ENCODE measurements around the gene SMIM41.

The SMIM41 gene

DNA sequence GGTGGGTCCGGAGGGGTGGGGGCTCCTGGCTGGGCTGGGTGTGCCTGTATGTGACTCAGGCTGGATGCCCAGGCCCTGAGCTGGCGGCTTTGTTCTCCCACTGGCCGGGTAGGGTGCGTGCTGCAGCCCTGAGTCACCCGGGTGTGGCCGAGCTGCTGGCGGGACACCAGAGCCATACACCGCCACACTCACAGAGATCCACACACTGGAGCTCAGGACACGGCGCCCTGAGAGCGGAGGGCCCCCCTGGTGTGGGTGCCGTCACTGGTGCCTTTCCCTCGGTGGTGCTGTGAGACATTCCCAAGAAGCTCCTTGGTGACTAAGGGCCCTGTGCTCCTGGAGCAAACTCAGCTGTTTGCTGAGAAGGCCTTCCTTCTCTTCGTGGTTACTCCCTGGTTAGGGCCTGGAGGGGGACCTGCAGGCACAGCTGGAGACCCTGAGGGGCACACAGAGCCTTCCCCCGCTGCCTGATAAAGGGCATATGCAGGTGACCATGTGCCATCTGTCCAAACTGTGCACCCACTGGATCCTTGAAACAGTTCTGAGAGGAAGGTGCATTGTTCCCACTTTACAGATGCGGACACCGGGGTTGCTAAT lies 68.0 kb downstream of the SMIM41 start:
- peak; percentile 82 for DNase-seq (ENCODE audit: low spot score)

DNA sequence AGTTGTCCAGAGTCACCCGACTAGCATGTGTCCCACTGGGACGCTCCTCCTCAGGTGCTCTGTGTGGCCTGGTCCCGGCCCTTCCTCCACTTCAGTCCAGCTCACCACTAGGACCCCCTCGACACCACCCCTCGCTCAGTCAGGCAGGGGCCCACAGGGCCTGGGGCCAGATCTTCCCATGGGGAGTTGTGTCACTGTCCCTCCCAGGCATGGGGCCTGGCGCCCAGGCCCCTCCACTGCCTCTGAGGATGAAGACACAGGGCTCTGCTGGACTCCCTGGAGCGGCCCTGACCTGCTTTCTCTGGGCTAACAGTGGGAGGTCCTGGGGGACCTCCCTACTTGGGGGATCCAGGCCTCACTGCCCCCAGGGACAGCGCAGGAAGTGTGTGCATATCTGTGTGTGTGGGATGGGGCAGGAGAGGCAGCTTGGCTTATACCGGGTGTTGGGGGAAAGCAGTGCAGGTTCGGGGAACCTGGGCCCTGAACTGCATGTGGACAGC lies 68.5 kb downstream of the SMIM41 start:
- no peak for DNase-seq (ENCODE audit: low spot score)

DNA sequence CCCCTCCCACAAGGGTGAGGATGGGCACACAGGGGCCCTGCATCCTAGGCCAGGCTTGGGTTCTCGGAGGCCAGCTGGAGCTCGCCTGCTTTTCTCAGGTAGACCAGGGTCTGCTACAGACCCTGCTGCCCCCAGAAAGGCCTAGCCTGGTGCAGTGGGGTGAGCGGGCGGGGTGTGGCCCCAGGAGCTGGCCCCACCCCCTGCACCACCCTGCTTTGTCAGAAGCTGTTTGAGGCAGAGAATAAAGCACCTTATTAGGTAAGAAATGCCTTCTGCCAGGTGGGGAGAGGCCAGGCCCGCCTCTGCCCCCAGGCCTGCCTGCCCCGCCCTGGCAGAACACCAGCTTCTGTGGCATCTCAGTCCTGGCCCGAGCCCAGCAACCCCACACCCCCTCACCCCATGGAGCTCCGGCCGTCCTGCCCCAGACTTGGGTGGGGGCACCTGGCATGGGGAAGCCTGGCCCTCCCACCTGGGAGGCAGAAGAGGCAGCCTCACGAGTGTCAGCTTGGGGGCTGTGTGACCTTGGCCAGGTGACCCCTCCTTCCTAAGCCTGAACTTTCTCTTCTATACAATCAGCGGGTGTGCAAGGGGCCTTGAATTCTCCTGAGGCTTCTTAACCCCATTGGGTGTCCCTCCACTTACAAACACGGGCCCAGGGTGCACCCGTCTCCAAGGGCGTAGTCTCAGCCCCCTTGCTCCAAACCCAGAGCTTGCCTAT lies 69.1 kb downstream of the SMIM41 start:
- DNase-seq (ENCODE audit: low spot score), result peak; percentile 39

DNA sequence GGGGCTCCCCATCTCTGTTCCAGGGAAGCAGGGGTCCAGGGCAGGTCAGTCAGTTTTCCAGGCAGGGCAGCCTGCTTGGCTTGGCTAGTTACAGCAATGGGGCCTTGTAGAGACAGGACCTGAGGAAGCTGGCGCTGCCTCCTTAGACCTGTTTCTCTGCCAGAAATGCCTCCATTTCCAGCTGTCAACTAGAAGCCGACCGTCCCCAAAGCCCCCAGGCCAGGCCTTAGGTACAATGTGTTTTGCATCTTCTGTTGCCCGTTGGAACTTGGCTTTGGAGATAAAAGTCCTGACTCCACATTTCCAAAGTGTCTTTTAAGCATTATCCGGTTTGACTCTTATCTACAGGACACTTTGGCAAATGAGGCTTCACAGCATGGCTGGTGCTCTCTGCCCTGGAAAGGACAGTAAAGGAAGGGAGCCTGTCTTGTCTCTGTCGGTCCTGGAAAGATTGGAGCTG lies 69.7 kb downstream of the SMIM41 start:
- no peak for DNase-seq (ENCODE audit: low spot score)

DNA sequence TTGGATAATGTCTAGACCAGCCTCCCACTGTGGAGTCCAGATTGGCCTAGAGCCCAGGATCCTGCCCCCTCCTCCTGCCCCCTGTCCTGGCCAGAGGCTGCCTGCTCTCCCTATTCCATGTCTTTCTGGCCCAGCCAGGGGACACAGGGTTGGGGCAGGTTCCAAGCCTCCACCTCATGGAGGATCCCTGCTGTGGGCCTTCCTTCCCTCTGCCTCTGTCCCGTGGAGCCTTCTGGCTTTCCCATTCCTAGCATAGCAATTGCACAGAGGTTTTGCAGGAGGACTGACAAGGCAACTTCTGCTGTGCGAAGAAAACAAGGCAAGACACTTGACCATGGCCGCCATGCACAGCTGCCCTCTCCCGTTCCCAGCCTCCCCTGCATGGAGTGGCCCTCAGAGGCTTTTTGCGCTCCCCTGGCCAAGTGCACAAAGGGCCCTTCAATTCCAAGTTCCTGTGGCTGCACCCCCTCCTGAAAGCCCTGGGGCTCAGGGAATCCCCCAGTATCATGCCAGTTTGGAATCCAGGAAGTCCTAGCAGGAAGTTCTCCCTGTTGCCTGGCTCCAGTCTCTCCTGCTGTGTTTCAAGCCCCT lies 70.2 kb downstream of the SMIM41 start:
- no peak for DNase-seq (ENCODE audit: low spot score)

DNA sequence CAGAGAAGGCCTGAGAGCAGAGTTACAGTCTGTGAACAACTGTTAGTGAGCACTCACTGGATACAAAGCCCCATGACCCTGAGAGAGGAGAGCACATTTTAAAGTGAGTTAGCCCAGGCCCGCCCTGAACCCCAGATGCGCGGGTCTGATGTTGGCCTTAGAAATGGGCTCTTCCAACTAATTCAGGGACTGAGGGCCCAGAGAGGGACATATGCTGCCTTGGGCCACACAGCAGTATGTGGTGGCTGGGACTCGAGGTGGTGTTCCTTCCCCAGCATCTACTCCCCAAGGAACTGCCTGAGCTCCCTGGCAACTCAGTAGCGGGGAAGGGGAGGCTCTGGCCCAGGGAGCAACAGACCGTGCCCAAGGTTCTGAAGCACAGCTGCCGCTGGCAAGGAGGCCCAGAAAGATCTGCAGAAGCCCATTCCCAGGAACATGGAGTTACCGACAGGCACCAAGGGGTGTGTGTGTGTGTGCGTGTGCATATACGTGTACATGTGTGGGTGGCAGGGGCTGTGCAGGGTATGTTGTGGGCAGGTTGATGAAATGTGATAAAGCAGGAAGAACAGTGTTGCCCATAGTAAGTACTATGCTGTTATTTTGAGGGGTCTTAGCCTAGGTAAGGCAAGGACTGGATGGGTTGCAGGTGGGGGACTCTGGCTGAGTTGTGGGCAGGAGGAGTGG lies 71.8 kb downstream of the SMIM41 start:
- DNase-seq (ENCODE audit: low spot score), result no peak

DNA sequence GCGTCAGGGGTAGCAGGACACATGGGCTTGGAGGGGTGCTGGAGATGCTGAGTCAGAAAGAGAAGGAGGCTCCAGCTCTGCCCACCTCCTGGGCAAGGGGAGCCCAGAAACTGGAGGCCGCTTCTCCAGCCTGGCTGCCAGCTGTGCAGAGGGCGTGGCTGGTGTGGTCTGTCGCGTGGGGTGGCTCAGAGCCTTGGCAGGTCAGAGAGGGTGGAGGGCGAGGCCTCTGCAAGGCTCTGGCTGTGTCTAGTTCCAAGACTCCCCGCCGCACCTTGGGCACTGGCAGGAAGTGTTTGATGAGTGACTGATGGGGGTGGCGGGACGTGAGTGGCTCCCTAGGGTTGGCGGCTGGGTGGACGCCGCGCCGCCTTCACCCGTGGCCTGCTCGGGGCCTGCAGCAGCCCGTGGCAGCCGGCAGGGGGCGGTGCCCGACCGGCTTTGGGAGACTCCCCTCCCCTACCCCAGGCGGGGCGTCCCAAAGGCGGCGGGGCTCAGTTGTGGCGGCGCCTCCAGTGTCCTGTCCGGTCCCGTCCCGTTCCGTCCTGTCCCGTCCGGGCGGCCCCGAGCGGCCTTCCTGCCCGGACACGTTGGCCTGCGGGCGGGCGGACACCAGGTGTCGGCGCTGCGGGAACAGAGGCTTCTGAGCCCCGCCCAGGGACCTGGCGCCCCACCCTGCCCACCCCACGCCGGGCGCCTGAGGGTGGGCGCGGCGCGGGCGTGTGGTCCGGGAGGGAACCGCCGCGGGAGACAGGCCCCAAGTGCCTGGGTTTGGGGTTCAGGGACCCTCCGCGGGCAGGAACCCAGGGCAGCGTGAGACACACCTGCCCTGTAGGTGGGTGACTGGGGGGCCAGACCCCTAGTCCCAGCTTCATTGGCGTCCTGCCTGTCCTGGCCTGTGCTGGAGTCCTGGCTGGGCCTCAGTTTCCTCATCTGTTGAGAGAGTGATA lies 72.6 kb downstream of the SMIM41 start:
- peak; percentile 64 for DNase-seq (ENCODE audit: low spot score)

DNA sequence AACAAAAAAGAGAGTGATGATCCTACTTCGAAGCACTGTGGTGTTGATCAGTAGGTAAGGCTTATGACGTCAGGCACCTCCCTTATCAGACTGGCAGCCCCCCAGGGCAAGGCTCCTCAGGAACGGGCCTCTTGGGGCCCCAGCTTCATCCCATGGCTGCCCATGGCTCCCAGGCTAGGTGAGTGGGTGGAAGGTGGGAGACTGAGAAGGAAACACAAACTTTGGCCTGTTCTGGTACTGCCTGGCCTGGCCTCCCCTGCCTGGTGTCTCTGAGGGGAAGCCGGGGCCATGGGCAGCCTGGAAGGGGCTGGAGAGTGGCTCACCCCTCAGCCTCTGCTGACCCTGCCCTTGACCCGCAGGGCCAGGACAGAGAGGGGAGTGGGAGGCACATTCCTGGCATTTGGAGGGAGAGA lies 73.4 kb downstream of the SMIM41 start:
- DNase-seq (ENCODE audit: low spot score), result no peak

DNA sequence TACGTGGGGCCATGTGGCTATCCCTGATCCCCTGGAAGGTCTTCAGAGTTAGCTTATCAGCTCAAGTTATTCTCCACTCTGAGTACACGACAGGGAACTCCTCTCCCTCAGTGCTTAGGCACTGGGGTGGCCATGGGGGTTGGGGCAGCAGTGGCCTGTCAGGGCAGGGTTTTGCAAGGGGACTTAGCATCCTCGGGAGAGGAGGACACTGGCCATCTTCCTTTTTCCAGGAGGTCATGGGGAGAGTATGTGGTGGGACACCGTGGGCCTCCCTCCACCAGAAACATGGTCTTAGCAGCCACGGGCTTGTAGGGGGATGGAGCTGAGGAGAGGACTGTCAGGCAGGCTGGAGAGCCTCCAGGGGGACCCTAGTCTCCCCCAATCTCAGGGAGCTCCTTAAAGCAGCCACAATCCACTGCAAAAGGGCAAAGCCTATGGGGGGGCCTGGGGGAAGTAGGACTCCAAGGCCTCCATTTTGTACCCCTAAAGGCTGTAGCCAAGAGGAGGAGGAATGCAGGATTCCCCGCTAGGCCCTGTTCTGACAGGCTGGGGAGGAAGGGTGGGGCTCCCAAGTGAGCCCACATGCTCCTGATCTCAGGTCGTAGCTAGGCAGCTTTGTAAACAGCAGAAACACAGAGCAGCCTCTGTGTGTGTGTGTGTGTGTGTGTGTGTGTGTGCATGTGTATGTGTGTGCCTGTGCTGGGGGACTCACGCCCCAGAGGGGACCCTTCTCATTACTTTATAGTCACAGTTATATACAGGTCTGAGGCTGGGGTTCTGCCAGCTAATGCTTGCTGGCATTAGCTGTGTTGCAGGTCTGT lies 75.8 kb downstream of the SMIM41 start:
- no peak for DNase-seq (ENCODE audit: low spot score)

DNA sequence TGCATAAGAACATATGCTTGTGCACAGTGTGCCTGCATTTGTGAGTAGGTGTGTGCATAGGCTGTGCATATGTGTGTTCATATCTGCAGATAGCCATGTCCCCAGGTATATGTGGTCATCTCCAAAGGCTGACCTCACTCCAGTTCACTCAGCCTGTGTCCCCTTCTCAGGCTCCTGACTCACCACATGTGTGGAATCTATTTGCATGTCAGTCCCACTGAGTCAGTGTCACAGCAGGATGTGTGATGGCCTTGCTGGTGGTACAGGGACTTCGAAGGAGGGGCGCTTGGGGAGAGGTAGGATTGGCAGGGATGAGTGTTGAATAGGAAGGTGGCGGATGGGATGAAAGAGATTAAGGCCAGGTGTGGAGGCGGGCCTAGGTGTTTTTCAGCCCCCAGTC lies 76.8 kb downstream of the SMIM41 start:
- no peak for DNase-seq (ENCODE audit: low spot score)

DNA sequence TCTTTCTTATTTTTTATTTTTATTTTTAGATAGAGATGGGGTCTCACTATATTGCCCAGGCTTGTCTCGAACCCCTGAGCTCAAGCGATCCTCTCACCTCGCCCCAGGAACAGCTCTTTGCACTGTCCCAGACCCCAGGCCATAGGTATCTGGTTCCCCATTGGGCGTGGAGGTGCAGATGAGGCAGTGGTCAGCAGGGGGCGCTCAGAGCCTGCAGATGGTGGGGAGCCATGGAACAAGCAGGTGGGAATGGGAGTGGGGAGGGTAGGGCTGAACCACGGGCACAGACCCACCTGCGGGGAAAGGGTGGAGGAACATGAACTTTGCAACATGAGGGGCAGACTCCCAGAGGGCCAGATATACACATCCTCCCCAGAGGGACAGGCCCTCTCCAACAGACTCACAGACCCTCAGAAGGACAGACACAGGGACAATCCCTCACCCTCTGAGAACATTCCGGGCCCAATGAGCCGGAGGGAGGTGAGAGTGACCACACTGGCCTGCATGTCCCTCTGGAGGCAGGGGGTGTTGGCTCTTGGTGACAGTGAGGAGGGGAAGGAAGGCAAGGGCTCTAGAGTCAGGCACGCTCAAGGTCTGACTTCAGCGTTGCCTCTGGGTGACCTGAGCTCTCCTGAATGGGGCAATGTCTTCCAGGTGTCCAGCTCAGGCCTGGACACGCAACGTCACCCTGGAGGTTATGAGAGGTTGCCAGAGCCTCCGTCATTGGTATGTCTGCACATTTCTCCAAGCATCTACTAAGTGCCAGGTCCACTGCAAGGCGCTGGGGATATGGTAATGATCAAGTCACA lies 77.5 kb downstream of the SMIM41 start:
- peak; percentile 67 for DNase-seq (ENCODE audit: low spot score)

DNA sequence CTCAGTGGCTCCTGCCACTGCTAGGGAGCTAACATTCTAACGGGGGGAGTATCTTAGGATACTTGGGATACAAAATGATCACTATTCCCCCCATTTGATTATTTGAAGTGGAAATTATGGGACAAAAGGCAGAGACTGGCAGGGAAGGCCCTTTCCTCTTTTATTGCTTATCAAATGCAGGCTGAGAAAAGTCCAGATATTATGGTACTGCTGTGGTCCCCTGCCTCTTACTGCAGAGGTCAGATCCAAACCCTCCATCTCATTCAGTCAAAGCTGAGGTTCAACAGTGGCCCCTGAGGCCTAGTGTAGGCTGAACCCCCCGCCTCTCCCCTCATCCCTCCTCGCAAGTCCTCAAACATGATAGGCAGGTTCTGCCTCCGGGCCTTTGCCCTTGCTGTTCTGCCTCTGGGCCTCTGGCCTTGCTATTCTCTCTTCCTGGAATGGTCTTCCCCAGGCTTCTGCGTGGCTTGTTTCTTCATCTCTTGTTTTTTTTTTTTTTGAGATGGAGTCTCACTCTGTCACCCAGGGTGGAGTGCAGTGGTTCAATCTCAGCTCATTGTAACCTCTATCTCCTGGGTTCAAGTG lies 78.2 kb downstream of the SMIM41 start:
- no peak for DNase-seq (ENCODE audit: low spot score)
